Measurements from ENCODE around the gene VPS35L. TPM values are rescaled to one million over a fixed set of nuclear protein-coding genes. Genes with fewer than 3 reads are reported as not detected.
A peak's percentile ranks its signal among the peaks of the same experiment; 100 is the strongest.

The VPS35L gene
- total and polyA plus RNA-seq, 2 of the 13 experiments (the other 11 are each of a cell fraction or from before 2014, with no cell fraction given) = 1.4 to 1.6 TPM

DNA sequence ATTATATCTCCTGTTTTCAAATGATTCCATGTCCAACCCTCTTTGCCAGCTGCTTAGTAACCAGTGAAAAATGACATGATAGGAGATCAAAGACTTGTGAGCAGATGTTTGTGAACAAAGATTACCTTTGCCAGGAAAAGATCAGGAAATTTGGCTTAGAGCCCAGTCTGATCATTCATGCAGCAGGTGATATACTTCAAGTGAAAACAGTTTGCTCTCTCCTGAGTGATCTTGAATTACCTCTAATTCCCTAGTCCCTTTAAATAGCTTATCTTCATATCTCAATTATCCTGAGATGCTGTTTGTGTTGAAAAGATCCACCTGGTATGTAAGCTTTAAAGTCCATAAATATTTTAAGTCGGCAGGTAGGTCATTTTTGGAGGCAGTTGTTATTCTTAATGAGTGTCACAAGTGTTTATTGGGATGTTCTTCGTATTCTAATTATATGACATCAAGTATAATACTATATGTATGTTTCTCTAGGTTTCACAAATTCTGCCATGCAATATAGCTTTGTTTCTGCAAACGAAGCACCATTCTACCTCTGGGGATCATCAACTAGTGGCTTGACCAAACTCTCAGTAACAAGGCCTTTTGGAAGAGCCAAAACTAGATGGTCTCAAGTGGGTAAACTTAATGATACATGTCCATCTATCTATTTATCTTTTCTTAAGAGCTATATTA lies 13.2 kb upstream of the VPS35L start (continued):
- TF ChIP-seq, protein P1, sequence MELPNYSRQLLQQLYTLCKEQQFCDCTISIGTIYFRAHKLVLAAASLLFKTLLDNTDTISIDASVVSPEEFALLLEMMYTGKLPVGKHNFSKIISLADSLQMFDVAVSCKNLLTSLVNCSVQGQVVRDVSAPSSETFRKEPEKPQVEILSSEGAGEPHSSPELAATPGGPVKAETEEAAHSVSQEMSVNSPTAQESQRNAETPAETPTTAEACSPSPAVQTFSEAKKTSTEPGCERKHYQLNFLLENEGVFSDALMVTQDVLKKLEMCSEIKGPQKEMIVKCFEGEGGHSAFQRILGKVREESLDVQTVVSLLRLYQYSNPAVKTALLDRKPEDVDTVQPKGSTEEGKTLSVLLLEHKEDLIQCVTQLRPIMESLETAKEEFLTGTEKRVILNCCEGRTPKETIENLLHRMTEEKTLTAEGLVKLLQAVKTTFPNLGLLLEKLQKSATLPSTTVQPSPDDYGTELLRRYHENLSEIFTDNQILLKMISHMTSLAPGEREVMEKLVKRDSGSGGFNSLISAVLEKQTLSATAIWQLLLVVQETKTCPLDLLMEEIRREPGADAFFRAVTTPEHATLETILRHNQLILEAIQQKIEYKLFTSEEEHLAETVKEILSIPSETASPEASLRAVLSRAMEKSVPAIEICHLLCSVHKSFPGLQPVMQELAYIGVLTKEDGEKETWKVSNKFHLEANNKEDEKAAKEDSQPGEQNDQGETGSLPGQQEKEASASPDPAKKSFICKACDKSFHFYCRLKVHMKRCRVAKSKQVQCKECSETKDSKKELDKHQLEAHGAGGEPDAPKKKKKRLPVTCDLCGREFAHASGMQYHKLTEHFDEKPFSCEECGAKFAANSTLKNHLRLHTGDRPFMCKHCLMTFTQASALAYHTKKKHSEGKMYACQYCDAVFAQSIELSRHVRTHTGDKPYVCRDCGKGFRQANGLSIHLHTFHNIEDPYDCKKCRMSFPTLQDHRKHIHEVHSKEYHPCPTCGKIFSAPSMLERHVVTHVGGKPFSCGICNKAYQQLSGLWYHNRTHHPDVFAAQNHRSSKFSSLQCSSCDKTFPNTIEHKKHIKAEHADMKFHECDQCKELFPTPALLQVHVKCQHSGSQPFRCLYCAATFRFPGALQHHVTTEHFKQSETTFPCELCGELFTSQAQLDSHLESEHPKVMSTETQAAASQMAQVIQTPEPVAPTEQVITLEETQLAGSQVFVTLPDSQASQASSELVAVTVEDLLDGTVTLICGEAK (IDR thresholded peaks at IDR 0.05) = no peak
- TF ChIP-seq, protein P1 (CRISPR knock-in tag; IDR thresholded peaks at IDR 0.05) = no peak
- TF ChIP-seq CBX5 (CRISPR knock-in tag; IDR thresholded peaks at IDR 0.05; ENCODE audit: borderline replicate concordance) (no peak), ZNF12 (CRISPR knock-in tag; IDR thresholded peaks at IDR 0.05) (peak; percentile 74), ZNF224 (CRISPR knock-in tag; IDR thresholded peaks at IDR 0.05) (no peak), ZNF766 (CRISPR knock-in tag; IDR thresholded peaks at IDR 0.05; ENCODE audit: borderline replicate concordance) (no peak; the same call in 1 of the 2 replicates), ZNF274 (CRISPR knock-in tag; IDR thresholded peaks at IDR 0.05) (no peak), IRF2 (CRISPR knock-in tag; IDR thresholded peaks at IDR 0.05) (peak; percentile 92), TP53 (CRISPR knock-in tag; conservative IDR thresholded peaks at IDR 0.05) (peak; percentile 60; the same call in 1 of the 2 replicates), SAFB2 (CRISPR knock-in tag; IDR thresholded peaks at IDR 0.05; ENCODE audit: borderline replicate concordance, low read depth) (no peak)
- TF ChIP-seq, protein P2, sequence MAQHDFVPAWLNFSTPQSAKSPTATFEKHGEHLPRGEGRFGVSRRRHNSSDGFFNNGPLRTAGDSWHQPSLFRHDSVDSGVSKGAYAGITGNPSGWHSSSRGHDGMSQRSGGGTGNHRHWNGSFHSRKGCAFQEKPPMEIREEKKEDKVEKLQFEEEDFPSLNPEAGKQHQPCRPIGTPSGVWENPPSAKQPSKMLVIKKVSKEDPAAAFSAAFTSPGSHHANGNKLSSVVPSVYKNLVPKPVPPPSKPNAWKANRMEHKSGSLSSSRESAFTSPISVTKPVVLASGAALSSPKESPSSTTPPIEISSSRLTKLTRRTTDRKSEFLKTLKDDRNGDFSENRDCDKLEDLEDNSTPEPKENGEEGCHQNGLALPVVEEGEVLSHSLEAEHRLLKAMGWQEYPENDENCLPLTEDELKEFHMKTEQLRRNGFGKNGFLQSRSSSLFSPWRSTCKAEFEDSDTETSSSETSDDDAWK (CRISPR knock-in tag; IDR thresholded peaks at IDR 0.05) = no peak
- TF ChIP-seq, protein P3, sequence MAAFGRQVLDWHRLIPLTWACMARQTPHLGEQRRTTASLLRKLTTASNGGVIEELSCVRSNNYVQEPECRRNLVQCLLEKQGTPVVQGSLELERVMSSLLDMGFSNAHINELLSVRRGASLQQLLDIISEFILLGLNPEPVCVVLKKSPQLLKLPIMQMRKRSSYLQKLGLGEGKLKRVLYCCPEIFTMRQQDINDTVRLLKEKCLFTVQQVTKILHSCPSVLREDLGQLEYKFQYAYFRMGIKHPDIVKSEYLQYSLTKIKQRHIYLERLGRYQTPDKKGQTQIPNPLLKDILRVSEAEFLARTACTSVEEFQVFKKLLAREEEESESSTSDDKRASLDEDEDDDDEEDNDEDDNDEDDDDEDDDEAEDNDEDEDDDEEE (CRISPR knock-in tag; IDR thresholded peaks at IDR 0.05) = no peak
- TF ChIP-seq, protein P4, sequence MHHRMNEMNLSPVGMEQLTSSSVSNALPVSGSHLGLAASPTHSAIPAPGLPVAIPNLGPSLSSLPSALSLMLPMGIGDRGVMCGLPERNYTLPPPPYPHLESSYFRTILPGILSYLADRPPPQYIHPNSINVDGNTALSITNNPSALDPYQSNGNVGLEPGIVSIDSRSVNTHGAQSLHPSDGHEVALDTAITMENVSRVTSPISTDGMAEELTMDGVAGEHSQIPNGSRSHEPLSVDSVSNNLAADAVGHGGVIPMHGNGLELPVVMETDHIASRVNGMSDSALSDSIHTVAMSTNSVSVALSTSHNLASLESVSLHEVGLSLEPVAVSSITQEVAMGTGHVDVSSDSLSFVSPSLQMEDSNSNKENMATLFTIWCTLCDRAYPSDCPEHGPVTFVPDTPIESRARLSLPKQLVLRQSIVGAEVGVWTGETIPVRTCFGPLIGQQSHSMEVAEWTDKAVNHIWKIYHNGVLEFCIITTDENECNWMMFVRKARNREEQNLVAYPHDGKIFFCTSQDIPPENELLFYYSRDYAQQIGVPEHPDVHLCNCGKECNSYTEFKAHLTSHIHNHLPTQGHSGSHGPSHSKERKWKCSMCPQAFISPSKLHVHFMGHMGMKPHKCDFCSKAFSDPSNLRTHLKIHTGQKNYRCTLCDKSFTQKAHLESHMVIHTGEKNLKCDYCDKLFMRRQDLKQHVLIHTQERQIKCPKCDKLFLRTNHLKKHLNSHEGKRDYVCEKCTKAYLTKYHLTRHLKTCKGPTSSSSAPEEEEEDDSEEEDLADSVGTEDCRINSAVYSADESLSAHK (CRISPR knock-in tag; IDR thresholded peaks at IDR 0.05; ENCODE audit: borderline replicate concordance) = no peak

Measured in HepG2 (cell line).